Left kidney (tissue), 2 donors: Measurements from ENCODE around the gene ECI1. TPM values are rescaled to one million over a fixed set of nuclear protein-coding genes. Genes with fewer than 3 reads are reported as not detected.
"Not testable (repeated sequence)": the region's sequence is repeated elsewhere in the genome, so short reads cannot be mapped to it uniquely, and the experiment has no call there.

Source experiments
- DNase-seq: peaks from one replicate; pipeline ENCODE4 v3.0.0-alpha.2; 2013
- polyA plus RNA-seq: library from polyadenylated mRNA; unstranded; fragments of 120-200 nt; gene quantifications from one replicate; pipeline ENCODE4 v1.2.1, GENCODE V29; 2013; ENCODE audit not compliant: insufficient read length

The ECI1 gene
- polyA plus RNA-seq, 1 donor = 55.2 TPM

DNA sequence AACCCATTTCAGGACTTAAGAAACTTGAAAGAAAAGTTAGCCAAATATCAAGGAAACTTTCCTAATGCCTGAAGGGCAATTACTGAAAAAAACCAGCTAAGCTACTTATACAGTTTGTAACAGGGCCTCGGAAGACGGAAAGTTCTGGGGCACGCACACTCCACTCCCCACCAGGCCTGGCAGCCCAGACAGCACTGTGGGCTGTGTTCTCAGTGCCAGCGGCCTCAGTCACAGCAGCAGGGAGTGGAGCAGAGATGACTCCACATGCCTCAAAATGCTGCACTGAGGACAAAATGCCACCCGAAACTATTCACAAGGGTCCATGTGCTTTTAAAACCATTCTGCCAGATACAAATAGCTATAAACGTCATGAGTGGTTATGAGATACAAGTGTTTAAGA, 6.3 kb upstream of the ECI1 start:
- no peak for DNase-seq

- DNase-seq = no peak
Measured at GRCh38 chr16:2256531-2257140, 5.2 kb upstream of the ECI1 start.

GRCh38 chr16:2253293-2253692, 1.9 kb upstream of the ECI1 start:
- DNase-seq = no peak

DNA sequence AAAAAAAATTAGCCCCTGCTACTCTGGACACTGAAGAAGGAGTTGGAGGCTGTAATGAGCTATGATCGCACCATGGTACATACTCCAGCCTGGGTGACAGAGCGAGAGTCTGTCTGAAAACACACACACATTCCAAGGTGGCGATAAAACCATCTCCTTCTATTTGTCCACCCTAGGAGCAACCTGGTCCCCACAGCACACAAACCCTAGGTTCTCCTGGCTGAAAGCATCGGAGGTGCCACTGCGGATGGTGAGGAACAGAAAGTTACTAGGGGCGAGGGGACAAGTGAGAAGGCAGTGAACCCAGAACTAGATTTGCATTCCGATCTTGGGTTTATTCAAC, 1.4 kb upstream of the ECI1 start:
- DNase-seq = no peak

- DNase-seq = no peak
Measured at GRCh38 chr16:2250652-2251295, 613 bp downstream of the ECI1 start.

DNA sequence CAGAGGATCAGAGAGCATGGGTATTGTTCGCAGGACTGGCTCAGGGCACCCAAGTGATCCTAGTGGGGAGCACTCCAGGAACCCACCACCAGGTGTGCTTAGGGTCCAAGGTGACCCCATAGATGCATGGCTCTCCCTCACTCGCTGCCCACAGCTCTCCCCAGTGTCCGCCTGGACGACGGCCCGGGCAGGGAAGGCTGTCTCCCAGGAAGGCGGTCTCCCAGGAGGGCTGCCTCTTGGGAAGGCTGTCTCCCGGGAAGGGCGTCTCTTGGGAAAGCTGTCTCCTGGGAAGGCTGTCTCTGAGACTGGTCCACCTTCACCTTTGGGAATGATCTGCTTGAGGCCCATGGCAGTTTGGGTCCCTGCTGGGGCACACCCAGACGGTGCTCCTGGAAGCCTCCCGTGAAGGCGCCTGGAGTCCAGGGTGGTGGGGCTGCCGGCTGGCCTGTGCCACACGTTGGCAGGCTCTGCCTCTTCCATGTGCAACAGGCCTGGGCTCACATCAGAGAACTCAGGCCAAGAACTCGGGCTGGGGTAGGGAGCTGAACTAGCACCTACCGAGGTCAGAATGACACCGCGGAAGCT, 5.0 kb downstream of the ECI1 start:
- no peak for DNase-seq

GRCh38 chr16:2244926-2245795, 6.2 kb downstream of the ECI1 start:
- DNase-seq = no peak

- no peak for DNase-seq
Measured at GRCh38 chr16:2244301-2244700, 7.1 kb downstream of the ECI1 start.

DNA sequence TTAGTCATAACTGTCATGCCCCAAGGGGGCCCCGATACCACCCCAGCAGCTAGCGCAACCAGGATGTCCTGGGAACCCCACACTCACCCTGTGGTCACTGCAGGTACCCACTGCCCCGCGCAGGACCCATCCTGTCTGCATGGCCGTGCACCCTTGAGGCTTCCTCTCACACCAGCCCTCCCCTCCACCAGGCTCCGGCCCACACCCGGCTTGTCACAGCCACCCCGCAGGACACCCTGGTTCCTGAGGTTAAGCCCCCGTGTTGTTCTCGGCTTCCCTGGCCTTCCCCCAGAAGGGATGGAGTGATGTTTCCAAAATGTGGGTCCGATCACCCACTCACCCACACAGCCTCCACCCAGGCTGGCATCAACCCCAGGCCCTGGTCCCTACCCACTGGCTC, 7.6 kb downstream of the ECI1 start:
- DNase-seq = no peak

DNA sequence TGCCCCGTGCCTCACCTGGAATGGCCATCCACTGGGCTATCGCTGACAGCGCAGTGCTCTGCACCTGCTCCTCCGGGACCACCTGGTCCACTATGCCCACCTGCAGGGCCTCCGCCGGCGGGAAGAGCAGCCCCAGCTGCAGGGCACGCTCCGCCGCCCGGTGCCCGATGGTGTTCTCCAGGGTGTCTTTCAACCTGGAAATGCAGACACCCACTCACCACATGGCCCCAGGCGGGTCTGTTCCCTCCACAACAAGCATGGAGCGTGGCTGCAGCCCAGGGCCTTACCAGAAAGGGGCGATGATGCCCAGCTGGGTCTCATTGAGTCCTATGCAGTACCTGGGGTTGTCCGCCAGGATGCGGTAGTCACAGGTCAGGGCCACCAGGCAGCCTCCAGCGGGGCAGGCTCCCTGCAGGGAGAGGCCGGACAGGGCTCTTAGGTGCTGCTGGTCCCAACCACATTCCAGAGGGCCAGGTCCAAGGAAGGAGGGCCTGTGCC, 8.3 kb downstream of the ECI1 start:
- DNase-seq = no peak

DNA sequence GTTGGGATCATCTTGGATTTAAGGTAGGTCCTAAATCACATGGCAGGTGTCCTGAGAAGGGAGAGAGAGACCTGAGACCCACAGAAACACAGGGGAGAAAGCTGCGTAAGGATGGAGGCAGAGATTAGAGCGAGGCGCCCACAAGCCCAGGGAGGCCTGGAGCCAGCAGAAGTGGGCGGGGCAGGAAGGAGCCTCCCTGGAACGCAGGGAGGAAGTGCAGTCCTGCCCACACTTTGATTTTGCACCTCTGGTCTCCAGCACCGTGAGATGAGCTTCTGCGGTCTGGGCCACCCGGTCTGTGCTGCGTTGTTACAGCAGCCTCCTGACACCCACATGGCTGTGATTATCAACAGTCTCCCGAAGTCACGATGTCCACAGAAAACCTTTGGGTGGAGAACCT, 8.8 kb downstream of the ECI1 start:
- DNase-seq = no peak

DNA sequence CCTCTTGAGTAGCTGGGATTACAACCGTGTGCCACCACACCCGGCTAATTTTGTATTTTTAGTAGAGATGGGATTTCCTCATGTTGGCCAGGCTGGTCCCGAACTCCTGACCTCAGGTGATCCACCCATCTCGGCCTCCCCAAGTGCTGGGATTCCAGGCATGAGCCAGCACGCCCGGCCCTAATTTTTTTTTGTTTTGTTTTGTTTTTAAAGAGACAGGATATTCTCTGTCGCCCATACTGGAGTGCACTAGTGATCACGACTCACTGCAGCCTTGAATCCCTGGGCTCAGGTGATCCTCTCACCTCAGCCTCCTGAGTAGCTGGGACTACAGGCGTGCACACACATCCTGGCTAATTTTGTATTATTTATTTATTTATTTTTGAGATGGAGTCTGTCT, 11.1 kb downstream of the ECI1 start:
- not testable (repeated sequence) for DNase-seq

DNA sequence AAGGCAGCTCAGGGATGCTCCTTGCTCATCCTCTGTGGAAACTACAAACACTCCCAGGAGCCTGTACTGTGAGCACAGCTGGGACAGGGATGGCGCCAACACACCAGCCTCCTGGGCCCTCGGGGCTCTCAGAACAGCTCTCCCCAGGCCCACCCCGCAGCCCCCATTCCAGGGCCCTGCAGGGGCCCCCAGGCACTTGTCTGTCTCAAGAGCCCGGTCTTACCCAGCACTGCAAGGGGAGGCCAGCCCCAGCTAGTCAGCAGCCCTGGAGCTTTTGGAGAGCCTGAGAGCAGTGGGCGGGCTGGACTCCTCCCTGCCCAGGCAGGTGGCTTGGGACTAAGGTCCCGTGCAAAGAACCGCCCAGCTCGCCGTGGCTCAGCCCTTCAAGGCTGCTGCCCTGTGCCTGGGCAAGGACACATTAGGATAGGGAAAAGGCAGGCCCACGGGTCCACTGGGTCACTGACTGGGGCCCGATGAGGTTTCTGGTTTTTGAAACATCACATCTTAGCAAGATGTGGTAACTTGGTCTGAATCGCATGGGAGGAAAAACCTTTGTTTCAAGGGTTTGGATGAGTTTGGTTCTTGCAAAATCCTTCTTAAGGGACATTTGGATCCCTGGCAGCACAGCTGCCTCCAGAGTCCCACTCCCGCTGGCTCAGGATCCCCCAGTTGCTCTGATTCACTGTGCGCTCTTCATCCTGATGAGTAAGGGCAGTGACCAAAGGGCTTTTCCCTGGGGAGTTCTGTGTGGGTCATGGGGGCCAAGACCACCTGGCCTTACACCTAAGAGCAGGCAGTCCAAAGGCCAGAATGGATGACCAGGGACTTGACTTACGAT, 12.3 kb downstream of the ECI1 start:
- no peak for DNase-seq

DNA sequence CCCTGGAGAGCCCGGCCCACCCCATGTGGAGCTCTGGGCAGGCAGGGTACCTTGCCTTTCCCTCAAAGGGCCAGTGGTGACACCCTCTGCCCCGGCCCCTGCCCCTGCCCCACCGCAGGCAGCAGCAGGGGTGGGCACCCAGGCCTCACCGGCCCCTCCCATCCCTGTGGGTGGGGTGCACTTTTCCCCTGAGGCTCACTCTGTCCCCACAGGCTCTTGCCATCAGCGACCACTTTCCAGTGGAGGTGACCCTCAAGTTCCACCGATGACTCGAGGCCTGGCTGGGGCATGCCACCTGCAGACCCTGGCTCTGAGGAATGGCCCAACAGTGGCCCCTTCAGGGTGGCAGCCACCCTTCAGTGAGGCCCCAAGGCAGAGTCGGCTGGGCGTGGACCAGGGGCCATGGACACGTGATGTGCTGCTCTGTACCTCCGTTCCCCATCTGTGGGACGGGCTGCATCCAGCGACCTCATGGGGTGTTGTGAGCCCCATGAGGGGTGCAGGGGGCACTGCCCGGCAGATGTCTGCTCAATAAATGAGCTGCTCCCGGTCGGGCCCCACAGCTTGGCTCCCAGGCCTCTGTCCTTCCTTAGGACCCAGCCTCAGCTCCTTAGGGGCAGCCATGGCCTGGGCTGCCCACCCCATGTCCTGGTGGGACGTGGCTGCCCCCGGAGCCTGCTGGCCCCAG, 13.1 kb downstream of the ECI1 start:
- DNase-seq = no peak

DNA sequence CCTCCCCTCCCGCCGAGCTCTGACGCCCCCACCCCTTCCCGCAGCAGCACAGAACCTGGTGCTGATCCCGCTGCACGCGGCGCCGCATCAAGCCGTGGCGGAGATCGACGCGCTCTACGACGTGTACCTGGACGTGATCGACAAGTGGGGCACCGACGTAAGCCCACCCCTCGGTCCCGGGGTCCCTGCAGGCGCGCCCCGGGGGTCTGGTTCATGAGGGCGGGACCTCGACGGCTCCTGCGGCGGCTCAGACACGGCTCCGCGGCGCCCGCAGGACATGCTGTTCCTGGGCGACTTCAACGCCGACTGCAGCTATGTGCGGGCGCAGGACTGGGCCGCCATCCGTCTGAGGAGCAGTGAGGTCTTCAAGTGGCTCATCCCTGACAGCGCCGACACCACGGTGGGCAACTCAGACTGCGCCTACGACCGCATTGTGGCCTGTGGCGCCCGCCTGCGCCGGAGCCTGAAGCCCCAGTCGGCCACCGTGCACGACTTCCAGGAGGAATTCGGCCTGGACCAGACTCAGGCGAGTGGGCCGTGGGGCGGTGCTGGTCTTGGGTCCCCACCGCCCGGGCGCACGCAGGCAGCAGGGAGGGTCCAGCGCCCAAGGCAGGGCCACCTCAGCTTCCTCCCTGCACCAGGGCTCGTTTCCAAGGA, 13.8 kb downstream of the ECI1 start:
- no peak for DNase-seq

GRCh38 chr16:2237102-2237482, 14.3 kb downstream of the ECI1 start:
- no peak for DNase-seq

DNA sequence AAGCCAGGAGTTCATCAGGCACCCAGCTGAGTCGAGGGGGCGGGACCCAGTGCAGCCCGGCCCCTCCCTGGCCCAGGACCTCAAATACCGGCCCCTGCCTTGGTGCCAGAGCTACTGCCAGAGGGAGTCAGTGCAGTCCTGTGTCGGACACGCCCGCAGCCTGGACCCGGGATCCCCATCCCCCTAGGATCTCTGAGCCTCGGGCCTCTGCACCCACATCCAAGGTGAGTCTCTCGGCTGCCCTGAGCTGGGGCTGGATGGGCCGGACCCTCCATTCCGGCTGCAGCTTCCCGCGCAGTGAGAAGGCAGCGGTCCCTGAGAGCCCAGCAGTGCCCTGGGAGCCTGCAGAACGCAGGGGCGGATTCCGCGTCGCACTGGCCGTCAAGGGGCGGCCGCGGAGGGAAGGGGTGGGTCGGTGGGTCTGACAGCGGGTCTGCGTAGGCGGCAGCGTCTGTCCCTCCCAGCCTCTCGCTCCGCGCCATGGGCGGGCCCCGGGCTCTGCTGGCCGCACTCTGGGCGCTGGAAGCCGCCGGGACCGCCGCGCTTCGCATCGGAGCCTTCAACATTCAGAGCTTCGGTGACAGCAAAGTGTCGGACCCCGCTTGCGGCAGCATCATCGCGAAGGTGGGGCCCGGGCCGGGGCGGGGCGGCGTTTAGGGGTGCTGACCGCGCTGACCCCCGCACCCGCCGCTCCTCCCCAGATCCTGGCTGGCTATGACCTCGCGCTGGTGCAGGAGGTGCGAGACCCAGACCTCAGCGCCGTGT, 14.9 kb downstream of the ECI1 start, which contains the start of gene DNASE1L2:
Gene DNASE1L2, plus strand, starts transcription at position 108 of the 765 bp plus-strand sequence. Its CDS starts 373 bp downstream, at position 481.
- no peak for DNase-seq

GRCh38 chr16:2235695-2236336, 15.6 kb downstream of the ECI1 start:
- DNase-seq = no peak

DNA sequence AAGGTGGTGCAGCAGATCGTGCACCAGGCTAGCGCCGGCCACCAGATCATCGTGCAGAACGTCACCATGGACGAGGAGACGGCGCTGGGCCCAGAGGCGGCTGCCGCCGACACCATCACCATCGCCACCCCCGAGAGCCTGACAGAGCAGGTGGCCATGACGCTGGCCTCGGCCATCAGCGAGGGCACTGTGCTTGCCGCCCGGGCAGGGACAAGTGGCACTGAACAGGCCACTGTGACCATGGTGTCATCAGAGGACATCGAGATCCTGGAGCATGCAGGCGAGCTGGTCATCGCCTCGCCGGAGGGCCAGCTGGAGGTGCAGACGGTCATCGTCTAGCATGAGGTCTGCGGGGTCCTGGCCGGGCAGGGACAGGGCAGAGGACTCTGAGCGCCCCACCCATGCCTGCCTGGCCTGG, 16.1 kb downstream of the ECI1 start:
- DNase-seq = no peak
